Liver (tissue), 3 donors: ENCODE data around the gene OR6X1.

ENCODE experiments used
- MAX ChIP-seq: IDR thresholded peaks from 2 replicates; pipeline ENCODE4 v1.6.1; 2016; ENCODE audit warnings: antibody characterized with exemption
- TAF1 ChIP-seq: conservative IDR thresholded peaks from 2 replicates; pipeline ENCODE4 v1.6.1; 2016; ENCODE audit warnings: antibody characterized with exemption, mild to moderate bottlenecking
- ZBTB33 ChIP-seq: IDR thresholded peaks from 2 replicates; pipeline ENCODE4 v1.6.1; 2016; ENCODE audit warnings: antibody characterized with exemption
- TF ChIP-seq, protein P1 (sequence below): fragments of 150-350 bp; IDR thresholded peaks from 2 replicates; pipeline ENCODE4 v1.5.1; 2017; ENCODE audit warnings: improper control_type of control experiment, low read depth, low read length; ENCODE audit not compliant: missing input control
- donor health status: healthy.
- donor health status: healthy.

GRCh38 chr11:123742724-123743120 is 11.6 kb downstream of the OR6X1 start:
- TF ChIP-seq, protein P1, sequence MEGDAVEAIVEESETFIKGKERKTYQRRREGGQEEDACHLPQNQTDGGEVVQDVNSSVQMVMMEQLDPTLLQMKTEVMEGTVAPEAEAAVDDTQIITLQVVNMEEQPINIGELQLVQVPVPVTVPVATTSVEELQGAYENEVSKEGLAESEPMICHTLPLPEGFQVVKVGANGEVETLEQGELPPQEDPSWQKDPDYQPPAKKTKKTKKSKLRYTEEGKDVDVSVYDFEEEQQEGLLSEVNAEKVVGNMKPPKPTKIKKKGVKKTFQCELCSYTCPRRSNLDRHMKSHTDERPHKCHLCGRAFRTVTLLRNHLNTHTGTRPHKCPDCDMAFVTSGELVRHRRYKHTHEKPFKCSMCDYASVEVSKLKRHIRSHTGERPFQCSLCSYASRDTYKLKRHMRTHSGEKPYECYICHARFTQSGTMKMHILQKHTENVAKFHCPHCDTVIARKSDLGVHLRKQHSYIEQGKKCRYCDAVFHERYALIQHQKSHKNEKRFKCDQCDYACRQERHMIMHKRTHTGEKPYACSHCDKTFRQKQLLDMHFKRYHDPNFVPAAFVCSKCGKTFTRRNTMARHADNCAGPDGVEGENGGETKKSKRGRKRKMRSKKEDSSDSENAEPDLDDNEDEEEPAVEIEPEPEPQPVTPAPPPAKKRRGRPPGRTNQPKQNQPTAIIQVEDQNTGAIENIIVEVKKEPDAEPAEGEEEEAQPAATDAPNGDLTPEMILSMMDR: no peak
- TF ChIP-seq TAF1 (no peak), ZBTB33 (no peak), MAX (no peak)
